Stomach smooth muscle (tissue), 2 donors: ENCODE data around the gene ZW10.

Experiments
- H3K27ac ChIP-seq: one replicate; pipeline ENCODE4 v1.7.0; 2013; ENCODE audit warnings: mild to moderate bottlenecking, low read length, inconsistent platforms
- H3K27me3 ChIP-seq, 2 donors: one replicate each; pipeline ENCODE4 v1.7.0; 2013; ENCODE audit warnings: low read length in 2 of 2; ENCODE audit not compliant: insufficient read depth in 2 of 2, control insufficient read depth in 1 of 2
- H3K36me3 ChIP-seq, 2 donors: one replicate each; pipeline ENCODE4 v1.7.0; 2013; ENCODE audit warnings: low read length in 2 of 2; ENCODE audit not compliant: control insufficient read depth in 2 of 2, insufficient read depth in 2 of 2
- H3K4me1 ChIP-seq: one replicate; pipeline ENCODE4 v1.7.0; 2013; ENCODE audit warnings: low read length; ENCODE audit not compliant: control insufficient read depth, insufficient read depth
- H3K4me3 ChIP-seq, 2 donors: one replicate each; pipeline ENCODE4 v1.7.0; 2013; ENCODE audit warnings: low read length in 2 of 2
- H3K9ac ChIP-seq, 2 donors: one replicate each; pipeline ENCODE4 v1.7.0; 2013; ENCODE audit warnings: low read length in 2 of 2, mild to moderate bottlenecking in 1 of 2
- H3K9me3 ChIP-seq, 2 donors: one replicate each; pipeline ENCODE4 v1.7.0; 2013; ENCODE audit warnings: low read length in 2 of 2; ENCODE audit not compliant: control insufficient read depth in 2 of 2
- donor health status: healthy.
- donor health status: Pancreatic carcinoma.

The ZW10 gene

GRCh38 chr11:113773416-113774173 is at the start of gene ZW10:
Gene ZW10 (minus strand): TSS chr11:113773692. CDS start chr11:113773666, 26 bp downstream.
- Histone ChIP-seq H3K36me3 (peaks cover 2 to 4% of the 10 kb centered on the region in 2 donors), H3K4me1 (peaks cover 11% of the 10 kb centered on the region), H3K27me3 (no peaks in the 10 kb centered on the region), H3K27ac (peak within 1 kb of the TSS; percentile 76), H3K9ac (peak within 1 kb of the TSS; percentile 81 to 98), H3K9me3 (no peaks in the 10 kb centered on the region), H3K4me3 (peak within 1 kb of the TSS; percentile 78 to 98)

DNA sequence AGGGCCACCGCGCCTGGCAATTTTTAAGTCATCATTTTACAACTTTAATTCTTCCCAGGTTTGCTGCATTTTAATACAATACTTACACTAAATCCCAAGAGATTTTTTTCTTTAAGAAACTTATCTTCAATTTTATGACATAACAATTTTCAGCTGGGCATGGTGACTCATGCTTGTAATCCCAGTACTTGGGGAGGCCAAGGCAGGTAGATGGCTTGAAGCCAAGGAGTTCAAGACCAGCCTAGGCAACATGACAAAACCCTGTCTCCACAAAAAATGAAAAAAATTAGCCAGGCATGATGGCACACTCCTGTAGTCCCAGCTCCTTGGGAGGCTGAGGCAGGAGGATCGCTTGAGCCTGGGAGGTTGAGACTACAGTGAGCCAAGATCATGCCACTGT is 44.9 kb upstream of the ZW10 start:
- Histone ChIP-seq H3K36me3 (peaks cover 36 to 48% of the 10 kb centered on the region in 2 donors), H3K4me1 (no peaks in the 10 kb centered on the region), H3K4me3 (no peak overlapping the region), H3K9ac (no peak overlapping the region), H3K27ac (no peak overlapping the region), H3K9me3 (no peaks in the 10 kb centered on the region), H3K27me3 (no peaks in the 10 kb centered on the region)

DNA sequence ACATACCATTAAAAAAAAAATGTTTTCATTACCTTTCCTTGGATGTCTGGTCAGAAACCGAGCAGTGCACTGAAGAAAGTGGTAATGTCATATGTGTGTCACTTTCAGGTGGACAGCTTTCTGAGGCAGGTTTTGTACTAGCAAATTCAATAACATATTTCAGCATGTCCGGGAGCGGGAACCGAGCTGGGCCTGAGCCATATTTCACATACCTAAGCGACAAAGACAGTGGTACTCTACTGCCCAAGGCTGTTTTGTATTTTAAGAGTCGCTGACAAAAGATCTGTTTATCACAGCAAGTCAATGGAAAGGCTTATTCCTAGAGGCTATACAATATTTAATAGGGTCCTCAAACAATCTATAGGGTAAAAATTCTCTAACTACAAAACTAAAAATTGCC is 44.1 kb upstream of the ZW10 start:
- no peak overlapping the region for H3K4me3 ChIP-seq
- no peaks in the 10 kb centered on the region for H3K27me3 ChIP-seq
- H3K27ac ChIP-seq: no peak overlapping the region
- H3K9ac ChIP-seq: no peak overlapping the region
- H3K9me3 ChIP-seq: no peaks in the 10 kb centered on the region
- no peaks in the 10 kb centered on the region for H3K4me1 ChIP-seq
- H3K36me3 ChIP-seq: peaks cover 34 to 44% of the 10 kb centered on the region in 2 donors

DNA sequence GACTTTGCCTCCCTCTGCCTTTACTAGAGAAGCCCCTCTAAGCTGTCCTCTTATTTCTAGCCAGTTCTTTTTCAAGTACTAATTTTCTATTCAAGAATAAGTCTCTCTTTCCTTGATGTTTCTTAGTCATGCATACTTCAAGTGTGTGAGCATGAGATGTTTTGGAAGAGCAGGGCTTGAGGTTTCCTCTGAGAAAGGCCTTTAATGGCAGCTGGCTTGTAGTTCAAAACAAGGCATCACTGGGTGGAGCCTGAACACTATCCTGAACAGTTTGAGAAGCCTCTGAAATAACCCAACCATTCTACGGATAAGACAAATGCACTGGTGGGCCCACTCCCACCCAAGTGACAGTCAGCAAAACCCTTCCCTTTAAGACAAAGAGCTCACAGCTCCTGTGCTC is 43.7 kb upstream of the ZW10 start:
- Histone ChIP-seq H3K27ac (no peak overlapping the region), H3K9me3 (no peaks in the 10 kb centered on the region), H3K36me3 (peaks cover 31 to 44% of the 10 kb centered on the region in 2 donors), H3K9ac (no peak overlapping the region), H3K4me1 (no peaks in the 10 kb centered on the region), H3K27me3 (no peaks in the 10 kb centered on the region), H3K4me3 (no peak overlapping the region)

GRCh38 chr11:113814181-113814580 is 40.7 kb upstream of the ZW10 start:
- no peaks in the 10 kb centered on the region for H3K27me3 ChIP-seq
- H3K9ac ChIP-seq: no peak overlapping the region
- peaks cover 19 to 33% of the 10 kb centered on the region in 2 donors for H3K36me3 ChIP-seq
- no peaks in the 10 kb centered on the region for H3K9me3 ChIP-seq
- H3K4me1 ChIP-seq: no peaks in the 10 kb centered on the region
- no peak overlapping the region for H3K4me3 ChIP-seq
- no peak overlapping the region for H3K27ac ChIP-seq

GRCh38 chr11:113808931-113809330 is 35.4 kb upstream of the ZW10 start:
- Histone ChIP-seq H3K27me3 (no peaks in the 10 kb centered on the region), H3K4me1 (no peaks in the 10 kb centered on the region), H3K9me3 (no peaks in the 10 kb centered on the region), H3K4me3 (no peak overlapping the region), H3K27ac (no peak overlapping the region), H3K36me3 (peaks cover 25 to 47% of the 10 kb centered on the region in 2 donors), H3K9ac (no peak overlapping the region)

- peaks cover 43 to 58% of the 10 kb centered on the region in 2 donors for H3K36me3 ChIP-seq
- no peak overlapping the region for H3K9ac ChIP-seq
- no peaks in the 10 kb centered on the region for H3K4me1 ChIP-seq
- H3K27ac ChIP-seq: no peak overlapping the region
- no peaks in the 10 kb centered on the region for H3K9me3 ChIP-seq
- H3K27me3 ChIP-seq: no peaks in the 10 kb centered on the region
- no peak overlapping the region for H3K4me3 ChIP-seq
Observed at GRCh38 chr11:113806406-113806805, 32.9 kb upstream of the ZW10 start.

DNA sequence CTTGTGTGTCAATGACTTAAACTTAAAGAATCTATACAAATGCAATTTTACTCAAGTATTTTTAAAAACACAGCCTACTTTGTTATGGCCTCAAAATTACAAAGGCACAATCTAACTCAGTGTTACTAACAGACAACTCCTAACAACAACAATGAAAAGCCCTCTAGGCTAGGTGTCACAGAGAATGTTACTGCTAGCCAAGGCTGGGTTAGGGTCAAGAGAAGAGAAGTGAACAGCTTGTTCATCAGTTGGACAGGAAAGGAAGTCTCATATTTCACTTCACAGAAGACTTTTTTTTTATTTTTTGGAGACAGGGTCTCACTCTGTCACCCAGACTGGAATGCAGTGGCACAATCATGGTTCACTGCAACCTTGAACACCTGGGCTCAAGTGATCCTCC is 32.1 kb upstream of the ZW10 start:
- H3K4me3 ChIP-seq: no peak overlapping the region
- no peaks in the 10 kb centered on the region for H3K4me1 ChIP-seq
- H3K9ac ChIP-seq: no peak overlapping the region
- no peak overlapping the region for H3K27ac ChIP-seq
- peaks cover 48 to 54% of the 10 kb centered on the region in 2 donors for H3K36me3 ChIP-seq
- H3K9me3 ChIP-seq: no peaks in the 10 kb centered on the region
- no peaks in the 10 kb centered on the region for H3K27me3 ChIP-seq

DNA sequence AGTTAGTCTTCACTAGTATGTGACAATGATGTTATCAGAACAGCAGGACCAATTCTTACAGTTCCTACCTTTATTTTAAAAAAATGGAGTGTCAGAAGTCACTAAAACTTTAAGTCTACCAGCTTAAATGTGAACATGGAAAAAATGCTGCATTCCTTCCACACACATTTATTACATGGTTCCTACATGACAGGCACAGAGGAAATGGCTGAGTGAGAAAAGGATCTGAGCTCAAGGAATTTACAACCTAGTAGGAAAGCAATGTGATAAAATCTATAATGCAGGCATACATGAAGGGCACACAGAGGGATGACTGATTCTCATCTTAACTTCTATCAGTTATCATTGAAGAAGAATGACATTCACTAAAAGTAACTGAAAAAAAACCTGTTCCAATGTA is 29.1 kb upstream of the ZW10 start:
- H3K27me3 ChIP-seq: no peaks in the 10 kb centered on the region
- no peak overlapping the region for H3K4me3 ChIP-seq
- no peak overlapping the region for H3K9ac ChIP-seq
- H3K9me3 ChIP-seq: no peaks in the 10 kb centered on the region
- H3K4me1 ChIP-seq: no peaks in the 10 kb centered on the region
- peaks cover 41 to 48% of the 10 kb centered on the region in 2 donors for H3K36me3 ChIP-seq
- H3K27ac ChIP-seq: no peak overlapping the region

- Histone ChIP-seq H3K4me3 (no peak overlapping the region), H3K27ac (no peak overlapping the region)
Observed at GRCh38 chr11:113796663-113797259, 23.3 kb upstream of the ZW10 start.

More at GRCh38 chr11:113796663-113797259, 23.3 kb upstream of the ZW10 start:
- no peaks in the 10 kb centered on the region for H3K4me1 ChIP-seq
- H3K9ac ChIP-seq: no peak overlapping the region
- H3K27me3 ChIP-seq: no peaks in the 10 kb centered on the region
- H3K36me3 ChIP-seq: peaks cover 12 to 14% of the 10 kb centered on the region in 2 donors
- no peaks in the 10 kb centered on the region for H3K9me3 ChIP-seq
